Sigmoid colon (tissue), 7 donors: ENCODE data around the gene VPS51. TPM values are rescaled to one million over a fixed set of nuclear protein-coding genes. Genes with fewer than 3 reads are reported as not detected.
A peak's percentile ranks its signal among the peaks of the same experiment; 100 is the strongest.

Source experiments
- DNase-seq: peaks from one replicate; pipeline ENCODE4 v3.0.0-alpha.2; 2019
- H3K27ac ChIP-seq, 4 donors: fragments of 200-600 bp; sonication (generic); one replicate each; pipeline ENCODE4 v1.5.1; 2016 to 2019; ENCODE audit warnings: mild to moderate bottlenecking in 1 of 4
- H3K27me3 ChIP-seq, 3 donors: fragments of 200-600 bp; sonication (generic); one replicate each; pipeline ENCODE4 v1.5.1; 2019; ENCODE audit warnings: mild to moderate bottlenecking in 1 of 3
- H3K36me3 ChIP-seq, 4 donors: fragments of 200-600 bp; sonication (generic); one replicate each; pipeline ENCODE4 v1.5.1; 2016 to 2019
- H3K4me1 ChIP-seq, 4 donors: fragments of 200-600 bp; sonication (generic); one replicate each; pipeline ENCODE4 v1.5.1; 2017 to 2019
- H3K4me3 ChIP-seq, 4 donors: fragments of 200-600 bp; sonication (generic); one replicate each; pipeline ENCODE4 v1.5.1; 2017 to 2019; ENCODE audit warnings: mild to moderate bottlenecking in 2 of 4, moderate library complexity in 1 of 4
- H3K9me3 ChIP-seq, 4 donors: fragments of 200-600 bp in 3 of 4; sonication (generic) in 3 of 4; one replicate each; pipeline versions ENCODE4 v1.5.1 to v1.6.1; 2013 to 2019
- CTCF ChIP-seq, 4 experiments: fragments of 450-650 bp in 3 of 4; fragments of 200-600 bp in 1 of 4; IDR thresholded peaks; one replicate each; pipeline ENCODE4 v1.5.1; 2016 to 2019; ENCODE audit warnings: antibody characterized with exemption in 4 of 4, mild to moderate bottlenecking in 3 of 4, moderate library complexity in 2 of 4
- EP300 ChIP-seq, 4 donors: sonication (generic); formaldehyde crosslinking; IDR thresholded peaks; one replicate each; pipeline ENCODE4 v1.6.1; 2017; ENCODE audit warnings: antibody characterized with exemption in 4 of 4
- POLR2A ChIP-seq, 2 donors: fragments of 450-650 bp; IDR thresholded peaks; one replicate each; pipeline ENCODE4 v1.6.1; 2016; ENCODE audit warnings: antibody characterized with exemption in 2 of 2, mild to moderate bottlenecking in 2 of 2, moderate library complexity in 2 of 2
- POLR2AphosphoS5 ChIP-seq, 4 donors: sonication (generic); formaldehyde crosslinking; IDR thresholded peaks; one replicate each; pipeline ENCODE4 v1.6.1; 2017; ENCODE audit warnings: antibody characterized with exemption in 4 of 4
- WGBS, 2 donors: extraction: QIAGEN DNeasy Blood & Tissue Kit; methylation state at CpG; one replicate each; pipeline ENCODE4 v1.1.7; 2013; 5-methylcytosine and 5-hydroxymethylcytosine counted together
- intact Hi-C: fragments of 100-400 bp; cut with DNase I; formaldehyde crosslinking; loops from one replicate; pipeline ENCODE4 v1.15.1; 2023
- polyA plus RNA-seq, 3 donors: library from polyadenylated mRNA; stranded (reverse); fragments of 200-250 nt; gene quantifications; one replicate each; pipeline ENCODE4 v1.2.3, GENCODE V29; 2013
- total RNA-seq, 4 donors: library from RNA; depleted of rRNA; stranded (reverse); fragments of >200 nt; gene quantifications; one replicate each; pipeline ENCODE4 v1.1.0, GENCODE V29; 2016
- donor health status: healthy with polysubstance abuse.
- donor health status: Bipolar disorder and iron deficiency.
- donor health status: healthy.

Gene VPS51
- total and polyA plus RNA-seq, 7 donors: 86.2 to 752 (median 211) TPM

- H3K36me3 ChIP-seq: peaks cover 42 to 73% (median 56%) of the 10 kb centered on the region in 4 donors
- H3K4me3 ChIP-seq: no peak overlapping the region
- no peak overlapping the region for H3K27ac ChIP-seq
- intact Hi-C loops: no loop called here
- H3K27me3 ChIP-seq: no peaks in the 10 kb centered on the region
- TF ChIP-seq POLR2A (IDR thresholded peaks at IDR 0.05) (no peak), CTCF (IDR thresholded peaks at IDR 0.05) (no peak), POLR2AphosphoS5 (IDR thresholded peaks at IDR 0.05) (no peak), EP300 (IDR thresholded peaks at IDR 0.05) (no peak)
- 91 to 92% methylated on average over 12 of the region's 12 CpGs for WGBS, 2 donors
- peak; percentile 54 for DNase-seq
- no peaks in the 10 kb centered on the region for H3K9me3 ChIP-seq
- H3K4me1 ChIP-seq: peaks cover 0 to 21% (median 19%) of the 10 kb centered on the region in 4 donors
Observed at GRCh38 chr11:65125197-65126056, 29.4 kb downstream of the VPS51 start.

- 72 to 82% methylated on average over 6 of the region's 6 CpGs for WGBS, 2 donors
- Histone ChIP-seq H3K4me1 (peaks cover 0 to 11% (median 8%) of the 10 kb centered on the region in 4 donors), H3K27me3 (no peaks in the 10 kb centered on the region), H3K4me3 (no peak overlapping the region), H3K9me3 (no peaks in the 10 kb centered on the region), H3K27ac (no peak overlapping the region), H3K36me3 (peaks cover 49 to 78% (median 62%) of the 10 kb centered on the region in 4 donors)
- peak; percentile 46 for DNase-seq
- TF ChIP-seq CTCF (IDR thresholded peaks at IDR 0.05) (no peak), EP300 (IDR thresholded peaks at IDR 0.05) (no peak), POLR2AphosphoS5 (IDR thresholded peaks at IDR 0.05) (no peak), POLR2A (IDR thresholded peaks at IDR 0.05) (no peak)
- intact Hi-C loops: no loop called here
Observed at GRCh38 chr11:65126624-65127274, 30.7 kb downstream of the VPS51 start.

- no peak overlapping the region for H3K27ac ChIP-seq
- peak; percentile 41 for DNase-seq
- H3K4me1 ChIP-seq: peaks cover 0 to 16% (median 10%) of the 10 kb centered on the region in 4 donors
- intact Hi-C loops: no loop called here
- H3K9me3 ChIP-seq: no peaks in the 10 kb centered on the region
- 85 to 87% methylated on average over 12 of the region's 12 CpGs for WGBS, 2 donors
- H3K4me3 ChIP-seq: no peak overlapping the region
- peaks cover 49 to 86% (median 71%) of the 10 kb centered on the region in 4 donors for H3K36me3 ChIP-seq
- no peak for TF ChIP-seq CTCF (IDR thresholded peaks at IDR 0.05)
- no peak for TF ChIP-seq EP300 (IDR thresholded peaks at IDR 0.05)
- TF ChIP-seq POLR2A (IDR thresholded peaks at IDR 0.05): no peak
- no peak for TF ChIP-seq POLR2AphosphoS5 (IDR thresholded peaks at IDR 0.05)
- no peaks in the 10 kb centered on the region for H3K27me3 ChIP-seq
Observed at GRCh38 chr11:65127473-65128181, 31.6 kb downstream of the VPS51 start.

GRCh38 chr11:65128182-65129145 lies 32.5 kb downstream of the VPS51 start:
- Histone ChIP-seq H3K4me1 (peaks cover 0 to 17% (median 12%) of the 10 kb centered on the region in 4 donors), H3K27me3 (no peaks in the 10 kb centered on the region), H3K4me3 (no peak overlapping the region), H3K9me3 (no peaks in the 10 kb centered on the region), H3K36me3 (peaks cover 49 to 91% (median 72%) of the 10 kb centered on the region in 4 donors), H3K27ac (no peak overlapping the region)
- WGBS, 2 donors: 90 to 91% methylated on average over 15 of the region's 15 CpGs
- DNase-seq: peak; percentile 60
- intact Hi-C loops: no loop called here
- TF ChIP-seq CTCF (IDR thresholded peaks at IDR 0.05) (no peak), POLR2AphosphoS5 (IDR thresholded peaks at IDR 0.05) (no peak), POLR2A (IDR thresholded peaks at IDR 0.05) (no peak), EP300 (IDR thresholded peaks at IDR 0.05) (no peak)
